ENCODE results near the gene MICU1.
"Not testable (repeated sequence)": the region's sequence is repeated elsewhere in the genome, so short reads cannot be mapped to it uniquely, and the experiment has no call there.

MICU1 gene

GRCh38 chr10:72503694-72504438 lies 122.0 kb downstream of the MICU1 start:
- no peak for DNase-seq (ENCODE audit: low spot score)

GRCh38 chr10:72503241-72503640 lies 122.6 kb downstream of the MICU1 start:
- no peak for DNase-seq (ENCODE audit: low spot score)

GRCh38 chr10:72502581-72502980 lies 123.3 kb downstream of the MICU1 start:
- DNase-seq (ENCODE audit: low spot score): no peak

- no peak for DNase-seq (ENCODE audit: low spot score)
Observed at GRCh38 chr10:72499701-72500100, 126.2 kb downstream of the MICU1 start.

- DNase-seq (ENCODE audit: low spot score): no peak
Observed at GRCh38 chr10:72490951-72491350, 134.9 kb downstream of the MICU1 start.

- DNase-seq (ENCODE audit: low spot score): no peak
Observed at GRCh38 chr10:72487521-72487920, 138.4 kb downstream of the MICU1 start.

- no peak for DNase-seq (ENCODE audit: low spot score)
Observed at GRCh38 chr10:72487116-72487515, 138.8 kb downstream of the MICU1 start.

- DNase-seq (ENCODE audit: low spot score): no peak
Observed at GRCh38 chr10:72485701-72486100, 140.2 kb downstream of the MICU1 start.

- DNase-seq (ENCODE audit: low spot score): no peak
Observed at GRCh38 chr10:72484521-72484920, 141.4 kb downstream of the MICU1 start.

- DNase-seq (ENCODE audit: low spot score): no peak
Observed at GRCh38 chr10:72483471-72483870, 142.4 kb downstream of the MICU1 start.

- DNase-seq (ENCODE audit: low spot score): no peak
Observed at GRCh38 chr10:72480861-72481260, 145.0 kb downstream of the MICU1 start.

- no peak for DNase-seq (ENCODE audit: low spot score)
Observed at GRCh38 chr10:72477463-72477862, 148.4 kb downstream of the MICU1 start.

- no peak for DNase-seq (ENCODE audit: low spot score)
Observed at GRCh38 chr10:72472306-72472705, 153.6 kb downstream of the MICU1 start.

GRCh38 chr10:72470666-72471065 lies 155.2 kb downstream of the MICU1 start:
- DNase-seq (ENCODE audit: low spot score): no peak

GRCh38 chr10:72467064-72467463 lies 158.8 kb downstream of the MICU1 start:
- DNase-seq (ENCODE audit: low spot score): not testable (repeated sequence)

- no peak for DNase-seq (ENCODE audit: low spot score)
Observed at GRCh38 chr10:72466018-72466417, 159.9 kb downstream of the MICU1 start.

- DNase-seq (ENCODE audit: low spot score): no peak
Observed at GRCh38 chr10:72464438-72464837, 161.4 kb downstream of the MICU1 start.

- no peak for DNase-seq (ENCODE audit: low spot score)
Observed at GRCh38 chr10:72462261-72462660, 163.6 kb downstream of the MICU1 start.

- no peak for DNase-seq (ENCODE audit: low spot score)
Observed at GRCh38 chr10:72461085-72461484, 164.8 kb downstream of the MICU1 start.

GRCh38 chr10:72460284-72460876 lies 165.5 kb downstream of the MICU1 start:
- DNase-seq (ENCODE audit: low spot score): no peak

- DNase-seq (ENCODE audit: low spot score): no peak
Observed at GRCh38 chr10:72459301-72459700, 166.6 kb downstream of the MICU1 start.

- DNase-seq (ENCODE audit: low spot score): no peak
Observed at GRCh38 chr10:72455889-72456595, 169.8 kb downstream of the MICU1 start.

- no peak for DNase-seq (ENCODE audit: low spot score)
Observed at GRCh38 chr10:72449941-72450441, 175.9 kb downstream of the MICU1 start.

Data from CD4-positive, alpha-beta T cell treated with Interleukin-2 at 100 ng/mL for 4 hours (primary cell).